GM18867 (cell line): ENCODE data around the gene TNFSF13.

Experiments
- ATAC-seq: cut with Tn5 transposase; IDR thresholded peaks from one replicate; pipeline ENCODE4 v1.9.1; 2021; ENCODE audit warnings: mild to moderate bottlenecking, moderate library complexity; ENCODE audit not compliant: unreplicated experiment

Gene TNFSF13, protein sequence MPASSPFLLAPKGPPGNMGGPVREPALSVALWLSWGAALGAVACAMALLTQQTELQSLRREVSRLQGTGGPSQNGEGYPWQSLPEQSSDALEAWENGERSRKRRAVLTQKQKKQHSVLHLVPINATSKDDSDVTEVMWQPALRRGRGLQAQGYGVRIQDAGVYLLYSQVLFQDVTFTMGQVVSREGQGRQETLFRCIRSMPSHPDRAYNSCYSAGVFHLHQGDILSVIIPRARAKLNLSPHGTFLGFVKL

DNA sequence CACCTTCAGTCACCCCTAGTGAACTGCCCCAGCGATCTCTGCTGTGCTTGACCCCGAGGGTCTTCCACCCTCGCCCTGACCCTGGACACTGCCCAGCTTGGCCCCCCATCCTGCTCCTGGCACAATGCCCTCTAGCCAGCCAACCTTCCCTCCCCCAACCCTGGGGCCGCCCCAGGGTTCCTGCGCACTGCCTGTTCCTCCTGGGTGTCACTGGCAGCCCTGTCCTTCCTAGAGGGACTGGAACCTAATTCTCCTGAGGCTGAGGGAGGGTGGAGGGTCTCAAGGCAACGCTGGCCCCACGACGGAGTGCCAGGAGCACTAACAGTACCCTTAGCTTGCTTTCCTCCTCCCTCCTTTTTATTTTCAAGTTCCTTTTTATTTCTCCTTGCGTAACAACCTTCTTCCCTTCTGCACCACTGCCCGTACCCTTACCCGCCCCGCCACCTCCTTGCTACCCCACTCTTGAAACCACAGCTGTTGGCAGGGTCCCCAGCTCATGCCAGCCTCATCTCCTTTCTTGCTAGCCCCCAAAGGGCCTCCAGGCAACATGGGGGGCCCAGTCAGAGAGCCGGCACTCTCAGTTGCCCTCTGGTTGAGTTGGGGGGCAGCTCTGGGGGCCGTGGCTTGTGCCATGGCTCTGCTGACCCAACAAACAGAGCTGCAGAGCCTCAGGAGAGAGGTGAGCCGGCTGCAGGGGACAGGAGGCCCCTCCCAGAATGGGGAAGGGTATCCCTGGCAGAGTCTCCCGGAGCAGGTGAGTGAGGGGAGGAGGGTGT is at the start of gene TNFSF13:
Gene TNFSF13 (plus strand): TSS at position 207 of the 776 bp plus-strand sequence. CDS start 290 bp downstream, at position 497.
- ATAC-seq = no peak

- no peak for ATAC-seq
Measured at GRCh38 chr17:7508846-7509245, 49.7 kb upstream of the TNFSF13 start.

DNA sequence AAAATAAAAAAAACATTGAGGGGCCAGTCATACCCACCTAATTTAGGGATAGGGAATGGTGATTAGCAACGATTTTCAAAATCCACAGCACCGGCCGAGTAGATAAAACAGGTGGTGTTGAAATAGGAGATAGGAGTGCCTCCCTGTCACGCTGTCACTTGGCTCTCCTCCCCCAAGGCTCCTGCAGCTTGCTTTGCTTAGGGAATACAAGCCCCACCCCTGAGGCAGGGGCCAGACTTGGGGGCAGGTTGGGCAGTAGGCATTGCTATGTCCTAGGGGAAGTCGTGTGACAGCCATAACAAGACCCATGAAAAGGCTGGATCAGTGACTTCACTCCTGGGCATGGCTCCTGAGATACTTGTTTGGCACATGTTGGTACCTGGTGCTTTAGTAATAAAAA is 48.6 kb upstream of the TNFSF13 start:
- no peak for ATAC-seq

DNA sequence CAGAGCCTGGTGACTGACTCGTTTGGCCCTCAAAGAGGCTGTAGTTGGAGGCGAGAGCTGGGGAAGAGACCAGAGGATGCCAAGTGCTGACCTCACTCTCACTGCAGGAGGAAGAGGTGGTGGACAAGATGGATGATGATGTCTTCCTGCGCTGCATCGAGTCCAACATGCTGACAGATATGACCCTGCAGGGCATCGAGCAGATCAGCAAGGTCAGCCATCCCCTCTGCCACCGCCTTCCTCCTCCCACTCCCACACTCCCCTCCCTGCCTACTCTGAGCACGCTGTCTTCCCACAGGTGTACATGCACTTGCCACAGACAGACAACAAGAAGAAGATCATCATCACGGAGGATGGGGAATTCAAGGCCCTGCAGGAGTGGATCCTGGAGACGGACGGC is 47.4 kb upstream of the TNFSF13 start:
- ATAC-seq = no peak

DNA sequence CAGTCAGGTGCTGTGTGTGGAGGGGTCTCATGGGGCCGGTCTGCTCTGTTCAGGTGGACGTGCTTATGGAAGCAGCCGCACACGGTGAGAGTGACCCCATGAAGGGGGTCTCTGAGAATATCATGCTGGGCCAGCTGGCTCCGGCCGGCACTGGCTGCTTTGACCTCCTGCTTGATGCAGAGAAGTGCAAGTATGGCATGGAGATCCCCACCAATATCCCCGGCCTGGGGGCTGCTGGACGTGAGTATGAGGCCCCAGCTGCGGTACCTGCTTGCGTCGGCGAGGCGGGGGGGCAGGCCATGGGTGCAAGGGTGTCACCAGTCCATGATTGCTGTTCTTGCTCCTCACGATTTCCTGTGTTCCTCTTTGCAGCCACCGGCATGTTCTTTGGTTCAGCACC is 46.4 kb upstream of the TNFSF13 start:
- ATAC-seq = no peak

DNA sequence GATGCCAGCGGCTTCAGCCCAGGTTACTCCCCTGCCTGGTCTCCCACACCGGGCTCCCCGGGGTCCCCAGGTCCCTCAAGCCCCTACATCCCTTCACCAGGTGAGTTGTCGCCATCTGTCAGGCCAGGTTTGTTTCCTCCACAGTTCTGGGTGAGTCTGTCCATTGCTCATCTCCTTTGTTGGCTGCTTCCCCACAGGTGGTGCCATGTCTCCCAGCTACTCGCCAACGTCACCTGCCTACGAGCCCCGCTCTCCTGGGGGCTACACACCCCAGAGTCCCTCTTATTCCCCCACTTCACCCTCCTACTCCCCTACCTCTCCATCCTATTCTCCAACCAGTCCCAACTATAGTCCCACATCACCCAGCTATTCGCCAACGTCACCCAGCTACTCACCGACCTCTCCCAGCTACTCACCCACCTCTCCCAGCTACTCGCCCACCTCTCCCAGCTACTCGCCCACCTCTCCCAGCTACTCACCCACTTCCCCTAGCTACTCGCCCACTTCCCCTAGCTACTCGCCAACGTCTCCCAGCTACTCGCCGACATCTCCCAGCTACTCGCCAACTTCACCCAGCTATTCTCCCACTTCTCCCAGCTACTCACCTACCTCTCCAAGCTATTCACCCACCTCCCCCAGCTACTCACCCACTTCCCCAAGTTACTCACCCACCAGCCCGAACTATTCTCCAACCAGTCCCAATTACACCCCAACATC is 45.6 kb upstream of the TNFSF13 start:
- no peak for ATAC-seq

DNA sequence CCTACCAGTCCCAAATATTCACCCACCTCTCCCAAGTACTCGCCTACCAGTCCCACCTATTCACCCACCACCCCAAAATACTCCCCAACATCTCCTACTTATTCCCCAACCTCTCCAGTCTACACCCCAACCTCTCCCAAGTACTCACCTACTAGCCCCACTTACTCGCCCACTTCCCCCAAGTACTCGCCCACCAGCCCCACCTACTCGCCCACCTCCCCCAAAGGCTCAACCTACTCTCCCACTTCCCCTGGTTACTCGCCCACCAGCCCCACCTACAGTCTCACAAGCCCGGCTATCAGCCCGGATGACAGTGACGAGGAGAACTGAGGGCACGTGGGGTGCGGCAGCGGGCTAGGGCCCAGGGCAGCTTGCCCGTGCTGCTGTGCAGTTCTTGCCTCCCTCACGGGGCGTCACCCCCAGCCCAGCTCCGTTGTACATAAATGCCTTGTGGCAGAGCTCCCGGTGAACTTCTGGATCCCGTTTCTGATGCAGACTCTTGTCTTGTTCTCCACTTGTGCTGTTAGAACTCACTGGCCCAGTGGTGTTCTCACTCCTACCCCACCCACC is 44.6 kb upstream of the TNFSF13 start:
- no peak for ATAC-seq

DNA sequence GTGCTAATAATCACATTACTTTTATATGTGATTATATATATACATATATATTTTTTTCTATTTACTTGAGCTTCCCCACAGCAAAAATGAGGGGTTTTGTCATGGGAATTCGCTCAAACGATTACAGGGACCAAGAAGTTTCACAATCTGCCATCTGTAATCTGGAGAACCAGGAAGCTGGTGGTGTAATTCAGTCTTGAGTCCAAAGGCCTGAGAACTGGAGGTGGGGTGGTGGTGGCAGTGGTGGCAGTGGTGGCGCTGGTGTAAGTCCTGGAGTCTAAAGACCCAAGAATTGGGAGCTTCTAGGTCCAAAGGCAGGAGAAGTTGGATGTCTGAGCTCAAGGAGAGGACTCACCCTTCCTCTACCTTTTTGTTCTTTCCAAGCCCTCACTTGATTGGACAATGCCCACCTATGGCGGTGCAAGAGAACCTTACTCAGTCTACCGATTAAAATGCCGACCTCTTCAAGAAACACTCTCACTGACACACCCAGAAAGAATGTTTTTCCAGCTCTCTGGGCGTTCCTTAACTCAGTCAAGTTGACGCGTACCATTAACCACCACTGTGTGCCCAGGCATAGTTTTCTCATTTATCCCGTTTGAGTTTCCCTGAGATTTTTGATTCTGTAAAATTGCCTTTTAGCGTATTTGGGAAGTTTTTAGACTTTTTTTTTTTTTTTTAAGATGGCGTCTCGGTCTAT is 42.5 kb upstream of the TNFSF13 start:
- no peak for ATAC-seq

- no peak for ATAC-seq
Measured at GRCh38 chr17:7523033-7523432, 35.5 kb upstream of the TNFSF13 start.

GRCh38 chr17:7528842-7529241 is 29.7 kb upstream of the TNFSF13 start:
- ATAC-seq = no peak

GRCh38 chr17:7530023-7530900 is 28.3 kb upstream of the TNFSF13 start:
- ATAC-seq = no peak

- ATAC-seq = no peak
Measured at GRCh38 chr17:7538050-7538449, 20.5 kb upstream of the TNFSF13 start.

- no peak for ATAC-seq
Measured at GRCh38 chr17:7538891-7539545, 19.5 kb upstream of the TNFSF13 start.

DNA sequence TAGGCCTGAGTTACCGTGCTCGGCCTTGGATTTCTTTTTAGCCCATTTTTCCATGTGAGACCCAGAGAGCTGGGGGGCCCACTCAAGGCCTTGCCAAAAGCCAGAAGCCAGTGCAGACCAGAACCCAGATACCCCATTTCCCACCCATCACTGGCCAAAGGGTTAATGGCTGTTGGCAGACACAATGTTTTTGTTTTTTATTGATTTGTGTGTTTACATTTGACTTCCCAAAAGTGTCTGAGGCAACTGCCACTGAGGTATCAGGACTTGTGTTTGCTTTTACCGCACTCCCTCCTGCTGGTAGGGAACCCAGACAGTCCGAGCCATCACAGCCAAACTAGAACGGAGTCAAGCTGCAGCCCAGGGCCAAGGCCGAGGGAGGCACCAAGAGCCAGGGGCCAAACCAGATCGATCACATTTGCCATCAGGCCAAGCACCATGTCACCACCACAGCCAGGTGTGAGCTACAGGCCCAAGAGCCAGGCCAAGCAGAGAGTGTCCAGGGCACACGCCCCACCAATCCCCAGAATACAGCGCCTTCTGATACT is 17.4 kb upstream of the TNFSF13 start:
- ATAC-seq = no peak

DNA sequence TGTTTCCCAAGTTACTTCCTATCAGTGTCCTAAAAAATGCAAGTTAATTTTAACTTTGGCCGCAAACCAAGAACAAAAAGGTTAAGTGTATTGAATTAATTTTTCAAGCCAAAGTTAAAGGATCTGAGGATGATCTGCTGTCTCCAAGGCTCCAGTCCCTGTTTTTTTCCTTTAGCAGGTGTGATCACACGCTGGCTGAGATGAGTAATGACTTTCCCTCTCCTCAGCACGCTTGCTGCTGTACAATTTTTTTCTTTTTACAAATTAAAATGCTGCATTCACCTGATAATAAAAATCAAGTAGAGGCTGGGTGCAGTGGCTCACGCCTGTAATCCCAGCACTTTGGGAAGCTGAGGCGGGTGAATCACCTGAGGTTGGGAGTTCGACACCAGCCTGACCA is 13.6 kb upstream of the TNFSF13 start:
- ATAC-seq = no peak

DNA sequence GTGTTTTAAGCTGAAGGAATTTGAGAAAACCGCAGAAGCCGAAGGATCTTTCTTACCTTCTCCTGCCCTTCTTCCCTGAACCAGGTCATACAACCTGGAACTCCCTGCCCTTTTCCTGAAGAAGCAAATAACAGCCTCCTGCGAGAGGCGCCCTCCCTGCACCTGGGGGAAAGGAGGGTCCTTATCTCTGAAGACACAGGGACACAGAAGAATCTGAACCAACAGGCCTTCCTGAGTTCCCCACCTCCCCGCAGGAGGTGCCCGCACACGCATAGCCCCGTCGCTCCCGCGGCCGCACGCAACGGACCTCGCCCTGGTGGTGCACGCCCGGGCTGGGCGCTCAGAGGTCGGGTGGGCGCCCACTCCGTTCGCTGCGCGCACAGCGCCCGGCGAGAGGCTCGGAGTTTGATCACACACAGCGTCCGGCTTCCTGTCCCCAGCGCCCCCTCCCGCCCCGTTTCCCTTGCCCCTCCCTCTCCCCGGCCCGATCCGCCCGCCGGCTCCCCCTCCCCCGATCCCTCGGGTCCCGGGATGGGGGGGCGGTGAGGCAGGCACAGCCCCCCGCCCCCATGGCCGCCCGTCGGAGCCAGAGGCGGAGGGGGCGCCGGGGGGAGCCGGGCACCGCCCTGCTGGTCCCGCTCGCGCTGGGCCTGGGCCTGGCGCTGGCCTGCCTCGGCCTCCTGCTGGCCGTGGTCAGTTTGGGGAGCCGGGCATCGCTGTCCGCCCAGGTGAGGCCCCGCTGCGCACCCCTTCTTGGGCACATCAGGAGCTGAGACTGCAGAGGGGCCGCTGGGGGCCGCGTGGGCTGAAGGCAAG is 9.8 kb upstream of the TNFSF13 start, which contains the start of gene TNFSF12:
Gene TNFSF12 (plus strand): TSS at position 474 of the 816 bp plus-strand sequence. CDS start 96 bp downstream, at position 570.
- ATAC-seq = no peak

DNA sequence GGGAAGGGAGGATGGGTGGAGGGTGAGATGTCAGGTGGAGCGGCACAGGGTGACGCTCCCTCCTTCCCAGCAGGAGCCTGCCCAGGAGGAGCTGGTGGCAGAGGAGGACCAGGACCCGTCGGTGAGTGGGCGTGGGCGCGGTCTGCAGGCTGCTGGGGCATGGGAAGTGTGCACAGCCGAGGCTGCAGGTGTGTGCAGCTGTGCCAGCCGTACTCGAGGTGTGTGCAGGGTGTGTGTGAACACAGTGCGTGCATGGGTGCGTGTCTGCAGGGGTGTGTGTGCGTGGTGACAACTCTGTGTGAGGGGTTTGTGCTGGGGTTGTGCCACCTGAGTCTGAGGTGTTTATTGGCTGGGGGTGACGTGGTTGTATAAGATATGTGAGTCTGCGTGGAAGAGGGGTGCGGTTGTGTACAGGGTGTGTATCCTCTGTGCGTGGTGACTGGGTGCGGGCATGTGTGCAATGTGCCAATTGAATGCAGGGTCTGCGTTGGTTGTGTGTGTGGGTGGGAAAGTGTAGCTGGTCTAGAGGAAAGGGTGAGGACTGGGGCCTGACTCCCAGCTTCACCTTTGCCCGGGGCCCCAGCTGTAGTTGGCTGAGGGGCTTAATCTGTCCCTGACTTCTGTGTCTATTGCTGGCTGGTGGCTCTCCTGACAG is 9.0 kb upstream of the TNFSF13 start:
- no peak for ATAC-seq

DNA sequence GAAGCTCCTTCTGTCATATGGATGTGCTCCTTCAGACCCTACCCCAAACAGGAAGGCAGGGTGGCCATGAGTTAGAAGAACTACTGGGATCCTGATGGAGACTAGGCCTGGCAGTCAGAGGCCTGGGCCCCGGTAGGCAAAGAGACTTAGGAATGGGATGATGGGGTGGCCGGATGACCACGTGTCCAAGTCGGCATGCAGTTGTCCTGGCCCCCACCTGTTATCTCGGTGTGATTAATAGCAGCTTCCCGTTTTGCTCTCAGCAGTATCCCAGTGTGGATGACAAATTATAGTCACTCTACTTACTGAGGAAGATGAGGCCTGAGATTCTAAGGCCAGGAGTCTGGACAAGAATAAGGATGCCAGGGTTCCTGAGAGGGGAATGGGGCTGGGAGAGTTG is 8.2 kb upstream of the TNFSF13 start:
- no peak for ATAC-seq
